Gastrocnemius medialis (tissue), 4 donors: ENCODE data around the gene PTPN3. TPM values are rescaled to one million over a fixed set of nuclear protein-coding genes. Genes with fewer than 3 reads are reported as not detected.
A peak's percentile ranks its signal among the peaks of the same experiment; 100 is the strongest.

ENCODE experiments used
- ATAC-seq, 2 donors: fragments of 150-250 bp; one replicate each; pipeline ENCODE4 v1.9.1; 2016
- DNase-seq, 2 donors: peaks; one replicate each; pipeline ENCODE4 v3.0.0-alpha.2; 2019
- H3K27ac ChIP-seq, 4 donors: fragments of 200-600 bp; sonication (generic); 1 replicate in 1 of 4; 2 replicates in 3 of 4; pipeline ENCODE4 v1.5.1; 2016 to 2018; ENCODE audit warnings: mild to moderate bottlenecking in 2 of 4, moderate library complexity in 1 of 4
- H3K27me3 ChIP-seq, 3 donors: fragments of 200-600 bp; sonication (generic) in 2 of 3; 1 replicate in 1 of 3; 2 replicates in 2 of 3; pipeline versions ENCODE4 v1.5.1 to v1.6.0; 2016 to 2019; ENCODE audit warnings: mild to moderate bottlenecking in 1 of 3, moderate library complexity in 1 of 3
- H3K36me3 ChIP-seq, 2 donors: fragments of 200-600 bp; sonication (generic) in 1 of 2; one replicate each; pipeline ENCODE4 v1.5.1; 2017 to 2018
- H3K4me1 ChIP-seq, 2 donors: fragments of 200-600 bp; sonication (generic) in 1 of 2; one replicate each; pipeline ENCODE4 v1.5.1; 2016 to 2017; ENCODE audit warnings: mild to moderate bottlenecking in 2 of 2
- H3K4me3 ChIP-seq, 4 donors: fragments of 200-600 bp; sonication (generic) in 3 of 4; 1 replicate in 1 of 4; 2 replicates in 3 of 4; pipeline ENCODE4 v1.5.1; 2016 to 2019; ENCODE audit warnings: mild to moderate bottlenecking in 2 of 4
- H3K9me3 ChIP-seq, 3 donors: fragments of 200-600 bp; sonication (generic) in 2 of 3; 1 replicate in 1 of 3; 2 replicates in 2 of 3; pipeline ENCODE4 v1.5.1; 2016 to 2019
- POLR2A ChIP-seq, 2 donors: fragments of 450-650 bp; IDR thresholded peaks; one replicate each; pipeline ENCODE4 v1.6.1; 2017; ENCODE audit warnings: antibody characterized with exemption in 2 of 2, mild to moderate bottlenecking in 2 of 2, moderate library complexity in 2 of 2
- in situ Hi-C, 4 donors: fragments of 200-750 bp; cut with MboI; loops; one replicate each; pipeline versions ENCODE4 v1.15.0 to v1.8.0; 2017; ENCODE audit warnings: low sequenced_read_pairs in 4 of 4
- intact Hi-C: fragments of 100-400 bp; cut with DNase I; formaldehyde crosslinking; loops from one replicate; pipeline ENCODE4 v1.15.1; 2023; ENCODE audit warnings: low total_unique reads
- total RNA-seq, 4 donors: library from RNA; depleted of rRNA; stranded (reverse); fragments of >200 nt; gene quantifications; one replicate each; pipeline versions ENCODE4 v1.1.0 to v1.2.3, GENCODE V29; 2016
- TF ChIP-seq, protein P1 (sequence below), 5 experiments: fragments of 450-650 bp in 3 of 5; fragments of 200-600 bp in 2 of 5; sonication (generic) in 2 of 5; IDR thresholded peaks in 4 of 5; conservative IDR thresholded peaks in 1 of 5; 1 replicate in 4 of 5; 2 replicates in 1 of 5; pipeline ENCODE4 v1.5.1; 2016 to 2019; ENCODE audit warnings: antibody characterized with exemption in 5 of 5, mild to moderate bottlenecking in 3 of 5, moderate library complexity in 3 of 5

Gene PTPN3
- total RNA-seq, 4 donors from 2014 or later = 15.6 to 305 (median 82.2) TPM

DNA sequence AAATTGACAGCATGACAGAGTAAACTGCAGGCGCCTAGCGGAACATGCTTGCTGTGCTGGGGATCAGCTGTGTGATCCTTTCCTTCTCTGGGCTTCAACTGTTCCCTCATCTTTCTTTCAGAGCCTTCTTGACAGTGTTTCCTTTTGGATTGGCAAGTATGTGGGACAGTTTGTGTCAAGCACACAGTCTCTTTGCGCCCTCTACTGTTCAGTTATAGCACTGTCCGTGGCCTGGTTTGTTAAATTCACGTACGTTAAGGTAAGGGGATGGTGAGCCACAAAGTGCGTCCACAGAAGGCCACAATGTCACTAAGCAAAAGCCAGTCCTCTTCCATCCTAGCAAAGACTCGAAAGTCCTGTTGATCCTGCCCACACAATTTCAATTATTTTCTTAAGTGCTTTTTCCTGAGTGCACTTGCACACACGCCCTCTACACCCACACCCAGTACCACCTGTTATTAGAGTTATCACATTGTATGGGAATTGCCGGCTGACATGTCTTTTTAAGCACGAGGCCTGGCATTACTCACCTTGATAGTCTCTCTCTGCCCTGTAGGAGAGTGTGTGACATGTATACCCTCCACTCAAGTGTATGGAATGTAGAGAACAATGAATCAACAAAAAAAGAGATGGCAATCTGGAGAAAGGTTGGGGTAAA, 22.5 kb upstream of the PTPN3 start:
- Histone ChIP-seq H3K4me1 (no peaks in the 10 kb centered on the region), H3K36me3 (no peaks in the 10 kb centered on the region)
- intact Hi-C loops = loop anchor here (1.0 kb wide), 1 partner anchor 80 kb away; no protein-coding TSS in a partner anchor

GRCh38 chr9:109519366-109519765, 21.3 kb upstream of the PTPN3 start:
- H3K36me3 ChIP-seq = no peaks in the 10 kb centered on the region
- H3K4me3 ChIP-seq = no peak overlapping the region
- ATAC-seq = no peak
- in situ Hi-C loops = loop anchor here in 1 of 4 donors (5.0 kb wide), 1 partner anchor 77 kb away; no protein-coding TSS in a partner anchor
- intact Hi-C loops = loop anchor here (1.0 to 10.0 kb wide), 3 partner anchors 82 to 275 kb away; no protein-coding TSS in a partner anchor
- no peaks in the 10 kb centered on the region for H3K9me3 ChIP-seq
- no peaks in the 10 kb centered on the region for H3K4me1 ChIP-seq
- TF ChIP-seq, protein P1, sequence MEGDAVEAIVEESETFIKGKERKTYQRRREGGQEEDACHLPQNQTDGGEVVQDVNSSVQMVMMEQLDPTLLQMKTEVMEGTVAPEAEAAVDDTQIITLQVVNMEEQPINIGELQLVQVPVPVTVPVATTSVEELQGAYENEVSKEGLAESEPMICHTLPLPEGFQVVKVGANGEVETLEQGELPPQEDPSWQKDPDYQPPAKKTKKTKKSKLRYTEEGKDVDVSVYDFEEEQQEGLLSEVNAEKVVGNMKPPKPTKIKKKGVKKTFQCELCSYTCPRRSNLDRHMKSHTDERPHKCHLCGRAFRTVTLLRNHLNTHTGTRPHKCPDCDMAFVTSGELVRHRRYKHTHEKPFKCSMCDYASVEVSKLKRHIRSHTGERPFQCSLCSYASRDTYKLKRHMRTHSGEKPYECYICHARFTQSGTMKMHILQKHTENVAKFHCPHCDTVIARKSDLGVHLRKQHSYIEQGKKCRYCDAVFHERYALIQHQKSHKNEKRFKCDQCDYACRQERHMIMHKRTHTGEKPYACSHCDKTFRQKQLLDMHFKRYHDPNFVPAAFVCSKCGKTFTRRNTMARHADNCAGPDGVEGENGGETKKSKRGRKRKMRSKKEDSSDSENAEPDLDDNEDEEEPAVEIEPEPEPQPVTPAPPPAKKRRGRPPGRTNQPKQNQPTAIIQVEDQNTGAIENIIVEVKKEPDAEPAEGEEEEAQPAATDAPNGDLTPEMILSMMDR (IDR thresholded peaks at IDR 0.05 in 4 of 5, conservative IDR thresholded peaks at IDR 0.05 in 1 of 5) = no peak
- TF ChIP-seq POLR2A (IDR thresholded peaks at IDR 0.05) = no peak
- no peak overlapping the region for H3K27ac ChIP-seq
- no peaks in the 10 kb centered on the region for H3K27me3 ChIP-seq
- DNase-seq = no peak

More for the DNA sequence above, 22.5 kb upstream of the PTPN3 start:
- in situ Hi-C loops = loop anchor here in 1 of 4 donors (5.0 kb wide), 1 partner anchor 78 kb away; no protein-coding TSS in a partner anchor
- peak; percentile 90 to 99 for ATAC-seq
- Histone ChIP-seq H3K27me3 (no peaks in the 10 kb centered on the region), H3K9me3 (no peaks in the 10 kb centered on the region), H3K4me3 (no peak overlapping the region), H3K27ac (no peak overlapping the region)
- DNase-seq = peak in 1 of 2 donors; percentile 66
- TF ChIP-seq POLR2A (IDR thresholded peaks at IDR 0.05) = no peak
- TF ChIP-seq, protein P1 (IDR thresholded peaks at IDR 0.05 in 4 of 5, conservative IDR thresholded peaks at IDR 0.05 in 1 of 5) = peak; percentile 82 to 92 (median 89)

DNA sequence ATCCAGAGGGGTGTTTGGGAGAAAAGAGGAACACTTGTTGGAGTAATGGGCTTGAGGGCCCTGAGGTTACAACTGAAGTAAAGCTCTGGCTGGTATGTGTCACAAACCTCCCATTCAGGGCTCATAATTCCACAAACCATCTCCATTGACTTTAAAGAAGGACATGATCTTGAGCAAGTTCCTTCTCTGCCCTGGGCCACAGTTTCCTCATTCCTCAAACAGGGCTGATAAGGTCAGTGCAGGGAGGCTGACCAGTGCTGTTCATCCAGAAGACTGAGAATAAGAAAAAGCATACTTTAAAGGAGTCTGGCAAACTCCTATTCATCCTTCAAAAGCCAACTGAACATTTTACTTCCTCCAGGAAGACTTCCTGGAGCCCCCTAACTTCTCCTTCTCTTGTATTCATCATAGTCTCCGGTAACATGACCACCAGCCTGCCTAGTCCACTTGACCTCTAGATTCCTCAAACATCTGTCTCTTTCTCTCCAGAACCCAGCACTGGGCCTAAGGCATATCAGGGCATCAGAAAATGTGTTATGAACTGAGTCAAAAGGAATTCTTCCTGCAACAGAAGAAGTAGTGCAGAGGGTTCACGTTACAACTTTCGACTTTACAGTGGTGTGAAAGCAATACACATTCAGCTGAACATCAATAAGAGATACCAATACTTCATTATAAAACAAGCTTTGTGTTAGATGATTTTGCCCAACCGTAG, 20.7 kb upstream of the PTPN3 start:
- H3K4me3 ChIP-seq = no peak overlapping the region
- intact Hi-C loops = loop anchor here (1.0 to 10.0 kb wide), 3 partner anchors 81 to 274 kb away; no protein-coding TSS in a partner anchor
- no peaks in the 10 kb centered on the region for H3K27me3 ChIP-seq
- no peaks in the 10 kb centered on the region for H3K9me3 ChIP-seq
- in situ Hi-C loops = loop anchor here in 1 of 4 donors (5.0 kb wide), 1 partner anchor 76 kb away; no protein-coding TSS in a partner anchor
- H3K4me1 ChIP-seq = no peaks in the 10 kb centered on the region
- H3K27ac ChIP-seq = no peak overlapping the region
- DNase-seq (no peak), ATAC-seq (no peak)
- no peaks in the 10 kb centered on the region for H3K36me3 ChIP-seq
- TF ChIP-seq, protein P1 (IDR thresholded peaks at IDR 0.05 in 4 of 5, conservative IDR thresholded peaks at IDR 0.05 in 1 of 5) = no peak
- no peak for TF ChIP-seq POLR2A (IDR thresholded peaks at IDR 0.05)

- Histone ChIP-seq H3K36me3 (no peaks in the 10 kb centered on the region), H3K27me3 (no peaks in the 10 kb centered on the region), H3K9me3 (no peaks in the 10 kb centered on the region), H3K4me3 (no peak overlapping the region), H3K27ac (no peak overlapping the region), H3K4me1 (no peaks in the 10 kb centered on the region)
- no peak for ATAC-seq
- intact Hi-C loops (loop anchor here (5.0 to 10.0 kb wide), 2 partner anchors 206 to 273 kb away; no protein-coding TSS in a partner anchor), in situ Hi-C loops (loop anchor here in 1 of 4 donors (5.0 kb wide), 1 partner anchor 76 kb away; no protein-coding TSS in a partner anchor)
- DNase-seq = no peak
- TF ChIP-seq POLR2A (IDR thresholded peaks at IDR 0.05) = no peak
- TF ChIP-seq, protein P1 (IDR thresholded peaks at IDR 0.05 in 4 of 5, conservative IDR thresholded peaks at IDR 0.05 in 1 of 5) = no peak
Measured at GRCh38 chr9:109517901-109518377, 19.8 kb upstream of the PTPN3 start.
